ENCODE measurements around the gene MBNL1. TPM values are rescaled to one million over a fixed set of nuclear protein-coding genes. Genes with fewer than 3 reads are reported as not detected.
A peak's percentile ranks its signal among the peaks of the same experiment; 100 is the strongest.

The MBNL1 gene
- polyA plus RNA-seq, 3 donors: 17.5 to 80.9 (median 65.6) TPM

DNA sequence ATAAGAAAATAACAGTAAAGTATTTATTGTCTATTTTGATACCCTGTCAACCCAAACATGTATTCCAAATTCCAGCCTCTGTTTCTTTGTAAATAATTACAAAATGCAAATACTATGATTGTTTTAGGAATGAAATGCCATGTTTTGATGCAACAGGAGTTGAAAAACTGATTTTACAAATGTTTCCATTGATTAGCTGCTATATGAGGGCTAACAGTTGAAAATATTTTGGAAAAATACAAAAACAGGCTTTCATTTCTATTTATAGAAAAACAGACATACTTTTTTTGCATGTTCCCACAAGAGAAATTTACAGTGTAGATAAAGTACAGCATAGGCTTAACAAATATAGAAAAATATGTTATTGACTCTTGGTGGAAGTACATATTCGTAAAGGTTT, 20.0 kb downstream of the MBNL1 start:
- WGBS, 3 donors: 87 to 90% (median 90%) methylated on average over 1 of the region's 1 CpG
- no peak overlapping the region for H3K27ac ChIP-seq (ENCODE audit: low read depth, low read length)

DNA sequence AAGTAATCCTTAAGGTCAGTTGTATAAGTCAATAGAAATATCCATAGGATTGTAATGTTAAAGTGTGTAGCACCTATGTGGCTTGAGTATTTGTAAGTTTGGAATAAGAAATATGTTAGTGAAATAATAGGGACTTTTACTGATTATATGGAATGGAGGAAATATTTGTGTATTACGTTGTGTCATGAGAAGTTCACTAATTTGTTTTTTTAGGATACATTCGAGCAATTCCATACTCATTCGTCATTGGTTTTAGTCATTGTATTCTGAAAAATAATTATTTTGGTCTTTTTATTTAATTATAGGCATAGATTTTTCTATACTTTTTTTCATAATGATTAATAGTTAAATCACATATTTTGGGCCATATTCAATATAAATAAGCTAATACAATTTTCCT, 21.0 kb downstream of the MBNL1 start:
- 90 to 95% (median 91%) methylated on average over 3 of the region's 3 CpGs for WGBS, 3 donors
- H3K27ac ChIP-seq (ENCODE audit: low read depth, low read length): no peak overlapping the region

DNA sequence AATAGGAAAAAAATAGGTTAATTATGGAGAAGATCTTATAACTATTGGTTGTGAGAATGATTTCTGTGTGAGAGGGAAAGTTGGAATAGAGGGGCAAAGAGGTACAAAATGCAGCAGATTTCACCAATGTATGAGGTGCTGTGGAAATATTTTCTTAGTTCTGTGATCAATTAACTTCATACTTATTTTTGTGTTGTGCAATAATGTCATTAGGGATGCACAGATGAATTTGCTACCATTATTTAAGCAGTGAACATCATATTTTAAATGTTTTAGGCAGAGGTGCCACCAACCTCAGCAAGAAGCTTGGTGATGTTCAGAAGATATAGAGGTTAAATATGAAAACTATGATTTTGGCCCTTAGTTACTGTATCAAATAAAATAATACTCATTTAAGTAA, 21.6 kb downstream of the MBNL1 start:
- H3K27ac ChIP-seq (ENCODE audit: low read depth, low read length): no peak overlapping the region

DNA sequence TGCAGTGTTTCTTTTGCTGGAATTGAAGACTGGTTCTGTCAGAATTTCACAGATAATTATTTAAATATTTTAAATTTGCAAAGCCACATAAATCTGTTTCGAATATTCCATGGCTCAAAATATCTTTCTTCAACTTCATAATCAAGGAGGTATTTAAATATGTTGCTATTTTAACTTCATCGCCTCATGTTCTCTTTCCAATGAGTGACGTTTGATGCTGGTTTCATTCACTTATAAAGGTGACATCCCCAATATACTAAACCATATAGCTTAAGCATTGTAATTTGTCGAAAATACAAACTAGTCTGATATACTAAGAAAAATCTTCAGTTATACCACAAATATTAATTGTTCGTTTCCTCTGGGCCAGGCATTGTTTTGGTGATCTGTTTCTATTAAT, 22.5 kb downstream of the MBNL1 start:
- WGBS, 3 donors: 74 to 92% (median 74%) methylated on average over 5 of the region's 5 CpGs

DNA sequence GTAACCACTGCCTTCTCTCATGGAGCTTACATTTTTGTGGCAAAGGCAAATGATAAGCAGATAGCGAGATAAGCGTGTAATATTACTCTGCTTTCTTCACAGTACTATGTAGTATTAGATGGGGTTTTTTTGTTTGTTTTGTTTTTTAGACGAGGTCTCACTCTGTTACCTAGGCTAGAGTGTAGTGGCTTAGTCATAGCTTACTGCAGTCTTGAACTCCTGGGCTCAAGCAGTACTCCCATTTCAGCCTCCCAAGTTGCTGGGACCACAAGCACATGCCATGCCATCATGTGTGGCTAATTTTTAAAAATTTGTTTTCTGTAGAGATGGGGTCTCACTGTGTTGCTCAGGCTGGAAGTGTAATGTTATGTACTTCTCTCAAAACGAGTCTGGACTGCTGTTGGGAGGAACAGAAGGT, 22.9 kb downstream of the MBNL1 start:
- WGBS, 3 donors: 65 to 70% (median 69%) methylated on average over 4 of the region's 4 CpGs
- H3K27ac ChIP-seq (ENCODE audit: low read depth, low read length): no peak overlapping the region

More for the DNA sequence above, 22.5 kb downstream of the MBNL1 start:
- H3K27ac ChIP-seq (ENCODE audit: low read depth, low read length): no peak overlapping the region

DNA sequence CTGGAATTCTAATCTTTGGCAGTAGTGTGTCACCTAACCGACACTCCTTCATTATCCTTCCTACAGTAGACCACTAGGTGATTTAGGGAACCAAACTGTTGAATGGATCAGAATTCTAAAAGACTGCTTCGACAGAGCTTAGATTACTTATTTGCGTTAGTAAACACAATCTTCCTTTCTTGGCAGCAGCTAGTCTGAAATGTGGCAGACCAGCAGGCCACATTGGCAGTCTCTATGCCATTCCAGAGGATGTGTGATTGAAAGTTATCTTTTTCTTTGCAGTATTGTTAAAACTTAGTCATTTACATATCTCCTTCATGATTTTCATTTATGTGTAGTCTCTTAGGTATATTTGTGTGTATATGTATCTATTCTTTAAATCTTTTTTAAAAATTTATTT, 23.6 kb downstream of the MBNL1 start:
- 37 to 62% (median 60%) methylated on average over 3 of the region's 3 CpGs for WGBS, 3 donors
- no peak overlapping the region for H3K27ac ChIP-seq (ENCODE audit: low read depth, low read length)

DNA sequence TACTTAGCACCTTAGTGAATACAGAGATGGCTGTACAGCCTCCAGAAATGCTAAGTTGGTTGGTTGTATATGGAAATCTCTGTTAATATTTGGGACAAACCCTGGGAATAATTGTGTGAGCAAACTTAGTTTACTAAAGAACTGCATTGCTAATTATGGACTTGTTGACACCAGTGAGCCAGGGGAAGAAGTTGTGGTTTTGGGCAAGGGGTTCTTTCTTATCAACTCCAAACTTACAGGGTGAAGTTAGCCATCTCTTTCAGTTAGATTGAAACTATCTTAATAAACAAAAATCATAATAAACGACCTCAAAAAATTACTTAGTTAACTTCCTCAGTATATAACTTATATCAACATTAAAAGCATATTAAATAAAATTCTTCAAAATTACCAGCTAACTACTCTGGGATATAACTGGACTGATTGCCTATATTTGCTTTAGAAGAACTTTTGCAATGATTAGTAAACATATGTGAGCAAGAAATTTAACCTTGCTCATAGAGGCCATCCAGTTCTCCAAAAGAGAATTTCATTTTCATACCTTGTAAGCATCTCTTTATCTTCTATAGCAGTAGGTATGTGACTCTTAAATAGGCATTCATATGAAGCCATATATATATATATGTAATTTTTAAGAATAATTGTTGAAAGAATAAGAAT, 24.7 kb downstream of the MBNL1 start:
- 35 to 57% (median 56%) methylated on average over 1 of the region's 1 CpG for WGBS, 3 donors
- no peak overlapping the region for H3K27ac ChIP-seq (ENCODE audit: low read depth, low read length)

DNA sequence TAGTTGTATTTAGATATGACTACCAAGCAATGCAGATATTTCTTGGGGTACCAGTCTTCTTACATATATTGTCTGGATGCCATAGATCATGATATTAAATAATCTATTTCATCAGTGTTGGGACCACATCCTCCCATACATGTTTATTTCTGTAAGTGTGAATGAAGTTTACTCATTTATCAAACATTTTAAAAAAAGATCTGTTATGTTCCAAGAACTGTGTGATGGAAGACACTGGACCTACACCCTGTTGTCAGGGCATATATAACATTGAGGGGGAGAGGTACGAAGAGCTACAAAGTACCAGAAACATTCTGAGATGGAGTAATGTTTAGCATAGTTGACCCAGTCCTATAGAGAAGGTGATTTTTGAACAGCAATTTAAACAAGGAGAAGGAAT, 26.6 kb downstream of the MBNL1 start:
- WGBS, 3 donors: 87 to 95% (median 91%) methylated on average over 1 of the region's 1 CpG
- no peak overlapping the region for H3K27ac ChIP-seq (ENCODE audit: low read depth, low read length)

DNA sequence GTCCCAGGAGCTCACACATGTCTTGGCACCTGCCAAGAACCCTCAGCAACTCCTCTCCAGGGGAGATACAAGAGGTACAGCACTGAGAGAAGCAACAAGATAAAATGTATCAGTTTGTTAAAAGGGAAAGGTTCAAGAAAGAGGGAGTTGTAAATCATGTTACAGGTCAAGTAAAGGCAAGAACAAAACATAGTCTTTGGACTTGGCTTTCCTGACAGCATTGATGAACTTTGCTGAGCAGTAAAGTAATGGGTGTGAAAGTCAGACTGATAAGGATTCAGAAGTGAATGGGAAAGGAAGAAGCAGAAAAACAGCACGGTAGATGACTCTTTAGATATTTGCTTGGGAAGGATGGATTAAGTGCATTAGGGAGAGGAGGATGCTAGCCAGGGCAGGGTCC, 27.1 kb downstream of the MBNL1 start:
- 64 to 67% (median 66%) methylated on average over 1 of the region's 1 CpG for WGBS, 3 donors
- H3K27ac ChIP-seq (ENCODE audit: low read depth, low read length): no peak overlapping the region

DNA sequence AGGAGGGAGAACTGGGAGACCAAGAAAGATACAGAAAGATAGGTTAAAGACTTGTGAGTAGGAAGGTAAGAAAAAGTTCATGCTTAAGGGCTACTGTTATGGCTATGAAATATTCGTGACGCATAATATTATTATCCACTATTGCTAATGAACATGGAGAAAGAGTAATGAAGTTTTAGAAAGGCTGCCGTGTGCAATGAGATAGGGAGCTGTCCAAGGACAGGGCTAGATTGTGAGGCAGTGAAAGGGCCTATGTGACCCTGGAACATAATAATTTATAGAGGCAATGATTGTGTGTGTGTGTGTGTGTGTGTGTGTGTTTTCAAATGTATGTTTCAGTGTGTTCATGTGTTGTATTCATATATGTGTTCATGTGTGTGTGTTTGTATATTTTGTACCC, 27.7 kb downstream of the MBNL1 start:
- no peak overlapping the region for H3K27ac ChIP-seq (ENCODE audit: low read depth, low read length)
- 73 to 88% (median 85%) methylated on average over 3 of the region's 3 CpGs for WGBS, 3 donors

DNA sequence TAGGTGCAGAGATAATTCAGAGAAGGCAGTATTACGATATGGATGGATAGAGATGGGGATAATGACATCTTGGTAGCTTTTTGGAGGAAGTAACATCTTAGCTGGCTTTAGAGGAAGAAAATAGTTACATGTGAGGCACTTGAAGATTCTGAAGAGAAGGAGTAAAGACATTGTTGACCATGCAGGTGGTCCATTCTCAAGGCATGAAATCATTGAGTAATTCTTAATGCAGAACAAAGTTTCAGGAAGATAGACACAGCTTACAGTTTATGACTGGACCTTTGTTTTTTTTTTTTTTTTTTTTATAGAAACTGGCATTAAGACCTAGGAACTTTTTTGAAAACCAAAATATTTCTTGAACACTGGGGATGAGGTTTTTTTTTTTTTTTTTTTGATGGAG, 28.2 kb downstream of the MBNL1 start:
- WGBS, 3 donors: 71 to 86% (median 79%) methylated on average over 1 of the region's 1 CpG
- H3K27ac ChIP-seq (ENCODE audit: low read depth, low read length): no peak overlapping the region

DNA sequence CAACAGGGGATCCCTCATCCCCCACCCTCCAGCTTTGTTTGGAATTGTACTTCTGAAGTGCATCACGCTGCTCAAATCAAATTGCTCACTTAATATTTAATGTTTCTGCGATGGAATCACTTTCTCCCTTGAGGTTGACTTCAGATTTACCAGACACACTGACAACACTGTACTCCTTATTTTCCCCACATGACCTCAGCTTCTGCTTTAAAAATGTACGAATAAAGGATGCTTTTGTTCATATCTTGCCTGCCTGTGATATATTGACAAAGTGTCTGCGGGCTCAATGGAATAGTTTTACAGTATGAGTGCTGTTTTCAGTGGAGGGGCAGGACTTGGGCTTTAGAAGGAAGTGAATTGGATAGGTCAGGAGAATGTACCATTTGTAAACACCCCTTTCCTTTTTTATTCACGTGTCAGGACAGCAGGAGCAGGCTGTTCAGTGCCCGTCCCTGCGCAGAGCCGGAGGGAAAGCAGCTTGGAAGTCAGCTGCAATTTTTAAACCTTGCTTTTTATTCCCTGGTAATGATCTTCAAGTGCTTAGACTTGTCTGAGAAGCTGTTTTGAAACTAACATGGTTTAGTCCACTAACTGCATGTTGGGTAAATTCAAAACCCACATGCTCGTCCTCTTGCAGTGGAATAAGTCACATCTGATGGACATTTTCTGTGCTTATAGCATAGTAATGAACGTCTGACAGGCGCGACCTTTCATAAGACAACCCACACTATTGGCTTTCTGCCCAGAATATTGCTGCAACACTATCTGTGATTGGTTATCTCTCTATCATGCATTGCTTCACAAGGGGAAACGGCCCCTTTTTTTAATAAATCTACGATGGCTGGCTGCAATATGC, 29.9 kb downstream of the MBNL1 start:
- 2 to 5% (median 4%) methylated on average over 14 of the region's 14 CpGs for WGBS, 3 donors
- H3K27ac ChIP-seq (ENCODE audit: low read depth, low read length): peak overlapping the region; percentile 80

DNA sequence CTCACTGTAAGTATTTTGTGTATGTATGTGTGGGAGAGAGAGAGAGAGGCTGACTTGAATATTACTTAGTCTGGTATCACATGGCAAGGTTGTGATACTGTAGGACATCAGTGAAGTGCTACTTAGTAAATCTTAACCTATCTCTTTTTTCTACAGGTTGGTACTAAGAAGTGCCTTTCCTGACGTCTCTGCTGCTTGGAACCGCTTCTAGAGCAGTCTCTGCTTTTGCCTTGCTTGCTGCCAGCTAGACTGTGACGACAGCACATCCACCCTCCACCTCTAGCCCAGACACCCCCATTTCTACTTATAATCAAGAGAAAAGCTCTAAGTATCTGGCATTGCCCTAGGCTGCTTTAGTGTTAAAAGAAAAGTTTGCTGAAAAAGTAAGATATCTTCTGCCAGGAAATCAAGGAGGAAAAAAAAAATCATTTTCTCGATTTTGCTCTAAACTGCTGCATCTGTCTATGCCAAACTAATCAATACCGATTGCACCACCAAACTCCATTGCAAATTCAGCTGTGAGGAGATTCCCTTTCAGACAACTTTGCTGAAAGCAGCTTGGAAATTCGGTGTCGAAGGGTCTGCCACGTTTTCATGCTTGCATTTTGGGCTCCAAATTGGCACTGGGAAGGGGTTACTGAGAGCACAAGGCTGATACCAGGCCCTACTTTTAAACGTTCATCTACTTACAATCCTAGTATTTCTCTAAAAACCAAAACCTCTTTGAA, 30.7 kb downstream of the MBNL1 start:
- no peak overlapping the region for H3K27ac ChIP-seq (ENCODE audit: low read depth, low read length)

DNA sequence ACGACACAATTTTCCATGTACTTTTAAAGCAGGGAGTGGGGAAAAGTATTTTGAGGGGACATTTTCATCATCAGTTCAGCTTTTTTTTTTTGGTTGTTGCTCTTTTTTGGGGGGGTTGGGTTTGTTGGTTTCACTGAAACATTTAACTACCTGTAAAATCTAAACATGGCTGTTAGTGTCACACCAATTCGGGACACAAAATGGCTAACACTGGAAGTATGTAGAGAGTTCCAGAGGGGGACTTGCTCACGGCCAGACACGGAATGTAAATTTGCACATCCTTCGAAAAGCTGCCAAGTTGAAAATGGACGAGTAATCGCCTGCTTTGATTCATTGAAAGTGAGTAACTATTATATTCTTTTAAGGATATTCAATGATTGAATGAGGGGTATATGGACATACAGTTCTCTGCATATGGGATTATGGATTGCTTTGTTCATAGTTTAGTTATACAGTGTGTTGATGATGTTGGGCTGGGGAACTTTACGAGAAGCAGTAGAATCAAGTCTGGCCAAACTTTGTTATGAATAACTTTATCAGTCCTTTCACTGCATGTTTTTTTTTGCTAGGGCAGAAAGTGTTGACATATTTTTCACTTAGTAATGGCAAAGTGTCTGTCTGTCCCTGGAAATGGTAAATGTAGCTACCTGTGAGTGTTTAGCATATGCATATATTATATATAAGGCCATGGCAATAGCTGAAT, 31.5 kb downstream of the MBNL1 start:
- H3K27ac ChIP-seq (ENCODE audit: low read depth, low read length): no peak overlapping the region
- WGBS, 3 donors: 45 to 82% (median 78%) methylated on average over 8 of the region's 8 CpGs

More for the DNA sequence above, 30.7 kb downstream of the MBNL1 start:
- 31 to 50% (median 45%) methylated on average over 9 of the region's 9 CpGs for WGBS, 3 donors

DNA sequence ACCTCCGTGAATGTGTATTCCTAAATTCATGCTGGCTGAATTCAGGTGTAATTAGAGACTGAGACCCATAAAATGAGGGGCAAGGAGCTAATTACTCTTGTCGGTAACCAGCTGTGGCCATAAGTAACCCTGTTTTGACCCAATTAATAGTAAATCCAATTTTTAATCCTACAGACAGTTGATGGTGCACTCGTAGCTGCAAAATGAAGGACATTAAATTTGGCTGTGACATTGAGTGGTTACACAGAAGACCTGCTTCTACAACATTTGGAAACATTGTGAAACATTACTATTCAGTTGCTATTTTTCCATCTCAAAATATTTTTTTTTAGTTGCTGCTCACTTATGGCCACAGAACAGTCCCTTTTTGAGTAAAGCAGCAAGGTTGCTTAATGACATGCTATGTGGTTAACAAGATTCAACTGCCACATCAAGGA, 33.0 kb downstream of the MBNL1 start:
- no peak overlapping the region for H3K27ac ChIP-seq (ENCODE audit: low read depth, low read length)
- WGBS, 3 donors: 40 to 64% (median 63%) methylated on average over 3 of the region's 3 CpGs

DNA sequence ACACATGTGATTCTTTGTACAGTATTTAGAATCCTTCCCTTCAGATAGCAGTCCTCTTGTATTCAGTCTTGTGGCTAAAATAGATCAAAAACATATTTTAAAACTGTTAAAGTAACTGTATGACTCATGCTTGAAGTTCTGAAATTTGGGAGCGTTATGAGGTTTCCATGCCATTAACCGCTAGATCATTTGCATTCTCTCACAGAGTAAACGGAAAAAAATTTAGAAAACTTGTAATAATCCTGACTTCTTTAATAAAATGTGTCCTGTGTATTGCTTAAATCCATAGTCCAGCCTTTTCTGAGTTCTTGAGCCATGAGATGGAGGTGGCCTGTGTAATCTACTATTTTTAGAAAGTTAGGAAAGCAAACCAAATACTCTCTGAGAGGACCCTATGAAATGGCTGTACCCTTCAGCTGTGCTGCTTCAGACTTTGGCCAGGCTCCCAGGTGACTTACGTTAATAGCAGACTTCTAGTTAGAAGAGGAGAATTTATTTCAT, 33.8 kb downstream of the MBNL1 start:
- no peak overlapping the region for H3K27ac ChIP-seq (ENCODE audit: low read depth, low read length)
- 20 to 34% (median 28%) methylated on average over 4 of the region's 4 CpGs for WGBS, 3 donors

DNA sequence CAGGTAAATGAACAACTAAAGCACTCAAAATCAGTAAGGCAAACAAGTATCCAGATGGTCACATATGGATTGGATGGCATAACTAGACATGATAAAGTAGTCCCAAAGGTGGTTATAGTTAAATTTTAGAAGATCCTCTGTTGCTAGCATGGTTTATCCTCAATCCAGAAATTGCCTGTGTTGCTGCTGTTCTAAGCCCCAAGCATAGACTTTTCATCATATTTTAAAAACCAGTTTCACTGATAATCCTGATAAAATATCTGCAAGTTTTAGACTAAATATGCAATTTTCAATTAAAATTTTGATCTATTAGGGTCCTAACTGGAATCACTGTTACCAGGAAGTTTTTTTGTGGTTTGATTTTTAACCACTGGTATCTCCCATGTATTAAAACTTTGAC, 35.4 kb downstream of the MBNL1 start:
- H3K27ac ChIP-seq (ENCODE audit: low read depth, low read length): no peak overlapping the region

DNA sequence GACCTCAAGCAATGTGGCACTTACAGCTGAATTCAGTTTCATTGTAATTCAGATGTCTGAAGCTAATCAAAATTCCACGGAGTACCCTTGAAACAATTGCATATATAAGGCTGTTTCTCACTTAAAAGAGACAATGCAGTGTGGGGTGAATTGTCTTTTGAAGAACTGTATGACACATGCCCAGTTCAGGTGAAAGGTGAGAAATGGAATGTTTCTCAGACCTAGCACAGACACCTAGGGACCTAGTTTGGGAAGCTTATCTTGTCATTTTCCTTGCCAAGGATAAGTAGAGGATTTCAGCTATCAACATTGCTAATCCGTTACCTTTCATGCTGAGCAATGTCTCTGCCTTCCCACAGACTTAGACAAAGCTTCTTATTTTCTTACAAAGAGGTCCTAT, 36.3 kb downstream of the MBNL1 start:
- H3K27ac ChIP-seq (ENCODE audit: low read depth, low read length): no peak overlapping the region
- 57 to 79% (median 75%) methylated on average over 2 of the region's 2 CpGs for WGBS, 3 donors

Measured in adipose tissue (tissue), 3 donors.